ENCODE data around the gene SPPL3.
A peak's percentile ranks its signal among the peaks of the same experiment; 100 is the strongest.
"Not testable (repeated sequence)": the region's sequence is repeated elsewhere in the genome, so short reads cannot be mapped to it uniquely, and the experiment has no call there.

The SPPL3 gene

GRCh38 chr12:120736404-120737331 is 167.5 kb downstream of the SPPL3 start:
- no peak for DNase-seq
- TF ChIP-seq GATA1 (IDR thresholded peaks at IDR 0.05; ENCODE audit: low read depth, low read length) = no peak

- no peak for DNase-seq
Observed at GRCh38 chr12:120735181-120735580, 169.0 kb downstream of the SPPL3 start.

DNA sequence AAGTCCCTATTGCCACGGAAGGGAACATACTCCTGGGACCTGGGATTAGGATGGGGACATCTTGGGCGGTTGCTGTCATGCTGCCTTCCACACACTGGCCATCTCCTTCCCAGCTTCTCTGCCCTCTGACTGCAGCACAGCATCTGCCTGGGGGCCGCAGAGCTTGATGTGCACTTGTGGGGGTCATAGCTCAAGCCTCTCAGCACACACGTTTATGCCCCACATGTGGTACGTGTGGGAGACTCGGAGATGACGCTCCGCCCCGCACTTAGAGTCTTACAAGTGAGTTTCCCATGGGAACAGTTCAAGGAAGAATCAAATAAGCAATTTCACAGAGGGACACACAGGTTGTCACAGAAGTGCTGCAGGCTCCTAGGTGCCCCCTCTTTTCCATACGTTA is 169.9 kb downstream of the SPPL3 start:
- DNase-seq = no peak
- no peak for TF ChIP-seq GATA1 (IDR thresholded peaks at IDR 0.05; ENCODE audit: low read depth, low read length)
- TF ChIP-seq POLR2A (IDR thresholded peaks at IDR 0.05; ENCODE audit: low read length) = no peak

More at GRCh38 chr12:120735181-120735580, 169.0 kb downstream of the SPPL3 start:
- TF ChIP-seq GATA1 (IDR thresholded peaks at IDR 0.05; ENCODE audit: low read depth, low read length) = no peak
- TF ChIP-seq POLR2A (IDR thresholded peaks at IDR 0.05; ENCODE audit: low read length) = no peak

DNA sequence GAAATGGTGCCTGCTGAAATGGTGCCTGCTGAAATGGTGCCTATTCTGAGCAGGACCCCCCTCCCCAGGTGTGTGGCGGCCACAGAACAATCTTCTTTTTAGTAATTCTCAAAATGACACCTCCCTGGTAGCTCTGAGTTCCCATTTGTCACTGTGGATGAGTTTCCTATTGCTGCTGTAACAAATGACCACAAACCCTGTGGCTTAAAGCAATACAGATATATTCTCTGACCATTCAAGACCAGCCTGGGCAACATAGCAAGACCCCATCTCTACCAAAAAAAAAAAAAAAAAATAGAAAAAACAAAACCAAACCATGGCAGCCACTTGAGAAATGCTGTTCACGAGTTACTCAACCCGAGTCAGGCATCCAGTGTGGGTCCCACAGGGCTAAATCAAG is 170.6 kb downstream of the SPPL3 start:
- no peak for DNase-seq
- TF ChIP-seq GATA1 (IDR thresholded peaks at IDR 0.05; ENCODE audit: low read depth, low read length) (no peak), POLR2A (IDR thresholded peaks at IDR 0.05; ENCODE audit: low read length) (no peak)

GRCh38 chr12:120732198-120732597 is 172.0 kb downstream of the SPPL3 start:
- not testable (repeated sequence) for DNase-seq

- DNase-seq = no peak
Observed at GRCh38 chr12:120726961-120727360, 177.2 kb downstream of the SPPL3 start.

GRCh38 chr12:120726510-120726793 is 177.7 kb downstream of the SPPL3 start:
- TF ChIP-seq POLR2A (IDR thresholded peaks at IDR 0.05; ENCODE audit: low read length) = no peak
- no peak for DNase-seq

More at GRCh38 chr12:120726961-120727360, 177.2 kb downstream of the SPPL3 start:
- TF ChIP-seq POLR2A (IDR thresholded peaks at IDR 0.05; ENCODE audit: low read length) (no peak), GATA1 (IDR thresholded peaks at IDR 0.05; ENCODE audit: low read depth, low read length) (no peak)

DNA sequence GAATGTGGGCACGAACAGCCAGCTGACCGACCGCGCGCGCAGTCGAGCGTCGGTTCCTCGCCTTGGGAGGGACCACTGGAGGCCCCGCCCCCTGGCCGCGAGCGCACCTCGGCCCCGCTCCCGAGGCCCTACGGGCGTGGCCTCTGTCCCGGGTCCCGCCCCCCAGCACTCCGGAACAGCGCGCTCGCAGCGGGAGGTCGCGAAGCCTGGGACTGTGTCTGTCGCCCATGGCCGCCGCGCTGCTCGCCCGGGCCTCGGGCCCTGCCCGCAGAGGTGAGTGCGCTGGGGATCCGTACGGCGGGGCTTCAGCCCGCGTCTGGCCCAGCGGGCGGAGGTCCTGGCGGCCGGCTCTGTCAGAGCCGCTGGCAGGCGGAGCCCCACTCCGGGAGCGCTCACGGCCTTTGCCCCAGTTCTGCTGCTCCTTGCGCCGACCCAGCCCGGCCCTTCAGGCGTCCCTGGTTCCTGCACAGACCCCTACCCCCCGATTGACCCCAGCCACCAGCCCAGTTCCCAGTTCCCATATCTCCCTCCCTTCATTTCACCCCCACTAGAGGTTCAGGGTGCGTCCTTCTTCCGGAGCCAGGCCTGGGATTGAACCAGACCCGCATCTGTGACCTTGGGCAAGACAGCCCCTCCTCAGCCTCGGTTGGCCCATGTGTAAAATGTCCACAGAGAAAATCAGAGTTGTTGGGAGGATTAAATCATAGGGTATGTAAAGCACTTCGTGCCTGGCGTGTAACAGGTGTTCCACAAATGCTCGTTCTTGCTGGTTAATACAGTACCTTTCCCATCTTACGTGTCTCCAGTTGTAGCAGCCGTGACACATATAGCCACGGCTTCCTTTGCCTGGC is 178.3 kb downstream of the SPPL3 start, which contains the start of gene ACADS:
Gene ACADS (plus strand): TSS at position 168 of the 851 bp plus-strand sequence. CDS start 60 bp downstream, at position 228.
- peak; percentile 71 for TF ChIP-seq POLR2A (IDR thresholded peaks at IDR 0.05; ENCODE audit: low read length)
- TF ChIP-seq GATA1 (IDR thresholded peaks at IDR 0.05; ENCODE audit: low read depth, low read length) = no peak
- DNase-seq = peak; percentile 88 to 93

- DNase-seq = no peak
- TF ChIP-seq POLR2A (IDR thresholded peaks at IDR 0.05; ENCODE audit: low read length) (no peak), GATA1 (IDR thresholded peaks at IDR 0.05; ENCODE audit: low read depth, low read length) (no peak)
Observed at GRCh38 chr12:120725151-120725658, 179.0 kb downstream of the SPPL3 start.

- TF ChIP-seq GATA1 (IDR thresholded peaks at IDR 0.05; ENCODE audit: low read depth, low read length) (no peak), POLR2A (IDR thresholded peaks at IDR 0.05; ENCODE audit: low read length) (no peak)
- no peak for DNase-seq
Observed at GRCh38 chr12:120724720-120725119, 179.4 kb downstream of the SPPL3 start.

GRCh38 chr12:120722784-120723183 is 181.4 kb downstream of the SPPL3 start:
- DNase-seq = no peak
- no peak for TF ChIP-seq POLR2A (IDR thresholded peaks at IDR 0.05; ENCODE audit: low read length)
- TF ChIP-seq GATA1 (IDR thresholded peaks at IDR 0.05; ENCODE audit: low read depth, low read length) = no peak

DNA sequence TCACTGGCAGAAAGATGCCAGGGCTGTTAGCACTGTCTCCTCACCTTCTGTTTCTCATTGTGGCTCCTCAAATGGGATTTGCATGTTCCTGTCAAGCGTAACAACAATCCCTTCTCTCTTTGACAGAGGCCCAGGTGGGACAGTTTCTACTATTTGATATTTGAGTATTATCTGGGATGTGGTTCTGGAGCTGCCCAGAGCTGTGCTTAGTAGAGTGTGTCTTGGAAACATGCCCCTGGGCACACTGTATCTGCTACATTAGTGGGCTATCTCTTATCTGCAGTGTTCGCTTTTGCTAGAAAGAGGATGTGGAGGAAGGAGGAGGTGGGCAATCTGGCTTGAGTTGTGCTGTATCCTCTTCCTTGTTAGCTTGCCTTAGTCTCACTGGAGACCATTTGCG is 182.3 kb downstream of the SPPL3 start:
- no peak for DNase-seq
- TF ChIP-seq GATA1 (IDR thresholded peaks at IDR 0.05; ENCODE audit: low read depth, low read length) (no peak), POLR2A (IDR thresholded peaks at IDR 0.05; ENCODE audit: low read length) (no peak)

- no peak for TF ChIP-seq GATA1 (IDR thresholded peaks at IDR 0.05; ENCODE audit: low read depth, low read length)
- TF ChIP-seq POLR2A (IDR thresholded peaks at IDR 0.05; ENCODE audit: low read length) = no peak
- no peak for DNase-seq
Observed at GRCh38 chr12:120720987-120721801, 183.0 kb downstream of the SPPL3 start.

Data from erythroblast (primary cell).